Adrenal gland (tissue), 12 donors: ENCODE measurements around the gene ALDH6A1. TPM values are rescaled to one million over a fixed set of nuclear protein-coding genes. Genes with fewer than 3 reads are reported as not detected.

Source experiments
- DNase-seq, 7 donors: peaks; one replicate each; pipeline ENCODE4 v3.0.0-alpha.2; 2019 to 2020
- H3K27ac ChIP-seq, 5 donors: fragments of 200-600 bp; sonication (generic) in 4 of 5; 1 replicate in 3 of 5; 2 replicates in 2 of 5; pipeline versions ENCODE4 v1.5.1 to v1.8.0; 2016 to 2020; ENCODE audit warnings: mild to moderate bottlenecking in 1 of 5
- H3K27me3 ChIP-seq: fragments of 200-600 bp; 2 replicates; pipeline ENCODE4 v1.8.0; 2021
- H3K36me3 ChIP-seq, 2 donors: fragments of 200-600 bp; replicated peaks in 1 of 2; 1 replicate in 1 of 2; 2 replicates in 1 of 2; pipeline versions ENCODE4 v1.5.1 to v1.8.0; 2018 to 2022
- H3K4me1 ChIP-seq, 2 donors: fragments of 200-600 bp; replicated peaks in 1 of 2; 1 replicate in 1 of 2; 2 replicates in 1 of 2; pipeline versions ENCODE4 v1.5.1 to v1.8.0; 2018 to 2021
- H3K4me3 ChIP-seq, 4 donors: fragments of 200-600 bp; sonication (generic) in 3 of 4; one replicate each; pipeline ENCODE4 v1.5.1; 2016 to 2018
- H3K9me3 ChIP-seq, 3 donors: fragments of 200-600 bp; sonication (generic) in 1 of 3; replicated peaks in 1 of 3; 1 replicate in 2 of 3; 2 replicates in 1 of 3; pipeline versions ENCODE4 v1.5.1 to v1.8.0; 2016 to 2021
- POLR2A ChIP-seq, 2 donors: fragments of 450-650 bp; IDR thresholded peaks; one replicate each; pipeline ENCODE4 v1.6.1; 2017; ENCODE audit warnings: antibody characterized with exemption in 2 of 2, mild to moderate bottlenecking in 2 of 2, moderate library complexity in 1 of 2
- WGBS, 4 donors: extraction: QIAGEN DNeasy Blood & Tissue Kit in 2 of 4; methylation state at CpG; one replicate each; pipeline versions ENCODE4 v1.1.5 to v1.1.7; 2013 to 2017; 5-methylcytosine and 5-hydroxymethylcytosine counted together
- intact Hi-C, 2 donors: fragments of 100-400 bp; cut with DNase I; formaldehyde crosslinking; loops; one replicate each; pipeline versions ENCODE4 v1.14.1 to v1.15.0; 2022 to 2023
- polyA plus RNA-seq, 3 donors: library from polyadenylated mRNA; stranded (reverse); fragments of 200-250 nt in 2 of 3; fragments of 350-450 nt in 1 of 3; fragmentation: Illumina TruSeq in 1 of 3; extraction: RNeasy Lipid Tissue Mini Kit (QIAGEN cat#74804) in 1 of 3; gene quantifications; one replicate each; pipeline ENCODE4 v1.2.3, GENCODE V29; 2013 to 2014
- total RNA-seq, 9 donors: library from RNA; depleted of rRNA in 4 of 9; stranded (reverse); fragments of >200 nt in 4 of 9; fragments of 120-200 nt in 1 of 9; fragmentation: NEBNext Ultra II Directional in 1 of 9; extraction: Animal tissue kit (Norgen Biotek cat#: 25700) in 1 of 9; gene quantifications; one replicate each; pipeline versions ENCODE4 v1.1.0 to v1.2.4, GENCODE V29; 2013 to 2023
- TF ChIP-seq, protein P1 (sequence below), 6 experiments: fragments of 450-650 bp in 4 of 6; fragments of 200-600 bp in 2 of 6; sonication (generic) in 1 of 6; IDR thresholded peaks; 1 replicate in 5 of 6; 2 replicates in 1 of 6; pipeline versions ENCODE4 v1.5.1 to v1.8.0; 2016 to 2021; ENCODE audit warnings: antibody characterized with exemption in 6 of 6, mild to moderate bottlenecking in 2 of 6, moderate library complexity in 1 of 6
- donor health status: healthy with polysubstance abuse.
- donor health status: Bipolar disorder and iron deficiency.
- donor health status: DM: yes; HTN: yes; CAD: no.
- donor health status: DM: no; HTN: no; CAD: no.
- donor health status: DM: no; HTN: no; CAD: no.
- donor health status: DM: yes; HTN: yes; CAD: no.

The ALDH6A1 gene
- total and polyA plus RNA-seq, 12 donors = 5.9 to 68.9 (median 36.0) TPM

DNA sequence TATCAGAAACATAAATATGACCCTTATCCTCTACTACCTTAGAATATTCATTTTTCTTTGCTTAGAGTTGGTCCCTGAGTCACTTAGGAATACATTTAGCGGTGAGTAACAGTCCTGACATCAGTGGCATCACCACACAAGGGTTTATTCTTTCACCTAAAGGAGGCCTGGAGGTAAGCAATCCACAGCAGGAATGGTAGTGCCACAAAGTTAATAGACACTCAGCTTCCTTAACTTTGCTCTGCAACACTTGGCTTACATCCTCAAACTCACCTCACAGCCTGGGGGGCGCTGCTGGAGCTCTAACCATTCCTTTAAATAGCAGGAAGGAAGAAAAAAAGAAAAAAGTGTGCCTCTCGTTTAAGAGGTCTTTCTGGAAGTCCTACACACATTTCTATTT, 36.0 kb downstream of the ALDH6A1 start:
- no peaks in the 10 kb centered on the region for H3K36me3 ChIP-seq
- no peak overlapping the region for H3K4me3 ChIP-seq
- H3K4me1 ChIP-seq = peaks cover 0 to 6% of the 10 kb centered on the region in 2 donors
- intact Hi-C loops = no loop called here
- no peak for DNase-seq
- H3K9me3 ChIP-seq = no peaks in the 10 kb centered on the region
- TF ChIP-seq POLR2A (IDR thresholded peaks at IDR 0.05) = no peak
- TF ChIP-seq, protein P1, sequence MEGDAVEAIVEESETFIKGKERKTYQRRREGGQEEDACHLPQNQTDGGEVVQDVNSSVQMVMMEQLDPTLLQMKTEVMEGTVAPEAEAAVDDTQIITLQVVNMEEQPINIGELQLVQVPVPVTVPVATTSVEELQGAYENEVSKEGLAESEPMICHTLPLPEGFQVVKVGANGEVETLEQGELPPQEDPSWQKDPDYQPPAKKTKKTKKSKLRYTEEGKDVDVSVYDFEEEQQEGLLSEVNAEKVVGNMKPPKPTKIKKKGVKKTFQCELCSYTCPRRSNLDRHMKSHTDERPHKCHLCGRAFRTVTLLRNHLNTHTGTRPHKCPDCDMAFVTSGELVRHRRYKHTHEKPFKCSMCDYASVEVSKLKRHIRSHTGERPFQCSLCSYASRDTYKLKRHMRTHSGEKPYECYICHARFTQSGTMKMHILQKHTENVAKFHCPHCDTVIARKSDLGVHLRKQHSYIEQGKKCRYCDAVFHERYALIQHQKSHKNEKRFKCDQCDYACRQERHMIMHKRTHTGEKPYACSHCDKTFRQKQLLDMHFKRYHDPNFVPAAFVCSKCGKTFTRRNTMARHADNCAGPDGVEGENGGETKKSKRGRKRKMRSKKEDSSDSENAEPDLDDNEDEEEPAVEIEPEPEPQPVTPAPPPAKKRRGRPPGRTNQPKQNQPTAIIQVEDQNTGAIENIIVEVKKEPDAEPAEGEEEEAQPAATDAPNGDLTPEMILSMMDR (IDR thresholded peaks at IDR 0.05) = no peak
- 63 to 72% (median 70%) methylated on average over 3 of the region's 3 CpGs for WGBS, 4 donors
- no peaks in the 10 kb centered on the region for H3K27me3 ChIP-seq
- H3K27ac ChIP-seq = no peak overlapping the region

DNA sequence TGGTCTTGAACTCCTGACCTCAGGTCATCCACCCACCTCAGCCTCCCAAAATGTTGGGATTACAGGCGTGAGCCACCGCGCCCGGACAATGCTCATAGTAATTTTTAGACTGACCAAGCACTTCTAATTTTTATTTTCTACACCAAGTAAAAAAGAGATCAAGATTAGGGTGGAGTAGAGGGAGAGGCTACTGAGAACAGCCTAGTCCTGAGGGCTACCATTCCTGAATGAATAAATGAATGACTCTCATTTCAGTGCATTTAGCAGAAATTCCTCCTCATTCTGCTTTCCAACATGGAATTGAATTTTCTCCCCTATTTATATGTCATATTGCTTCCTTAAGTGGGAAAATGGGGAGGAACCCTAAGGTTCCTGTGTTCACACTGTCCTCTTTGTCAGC, 38.7 kb downstream of the ALDH6A1 start:
- Histone ChIP-seq H3K27me3 (no peaks in the 10 kb centered on the region), H3K36me3 (no peaks in the 10 kb centered on the region), H3K4me1 (peaks cover 0 to 6% of the 10 kb centered on the region in 2 donors), H3K9me3 (no peaks in the 10 kb centered on the region), H3K27ac (no peak overlapping the region), H3K4me3 (no peak overlapping the region)
- 93 to 100% (median 99%) methylated on average over 4 of the region's 4 CpGs for WGBS, 4 donors
- no peak for DNase-seq
- intact Hi-C loops = no loop called here
- TF ChIP-seq, protein P1 (IDR thresholded peaks at IDR 0.05) = no peak
- TF ChIP-seq POLR2A (IDR thresholded peaks at IDR 0.05) = no peak

GRCh38 chr14:74042296-74042695, 42.0 kb downstream of the ALDH6A1 start:
- 53 to 79% (median 63%) methylated on average over 2 of the region's 2 CpGs for WGBS, 4 donors
- no peak for TF ChIP-seq POLR2A (IDR thresholded peaks at IDR 0.05)
- TF ChIP-seq, protein P1 (IDR thresholded peaks at IDR 0.05) = no peak
- intact Hi-C loops = no loop called here
- Histone ChIP-seq H3K9me3 (no peaks in the 10 kb centered on the region), H3K27ac (no peak overlapping the region), H3K4me3 (no peak overlapping the region), H3K27me3 (no peaks in the 10 kb centered on the region), H3K4me1 (no peaks in the 10 kb centered on the region), H3K36me3 (no peaks in the 10 kb centered on the region)
- no peak for DNase-seq

DNA sequence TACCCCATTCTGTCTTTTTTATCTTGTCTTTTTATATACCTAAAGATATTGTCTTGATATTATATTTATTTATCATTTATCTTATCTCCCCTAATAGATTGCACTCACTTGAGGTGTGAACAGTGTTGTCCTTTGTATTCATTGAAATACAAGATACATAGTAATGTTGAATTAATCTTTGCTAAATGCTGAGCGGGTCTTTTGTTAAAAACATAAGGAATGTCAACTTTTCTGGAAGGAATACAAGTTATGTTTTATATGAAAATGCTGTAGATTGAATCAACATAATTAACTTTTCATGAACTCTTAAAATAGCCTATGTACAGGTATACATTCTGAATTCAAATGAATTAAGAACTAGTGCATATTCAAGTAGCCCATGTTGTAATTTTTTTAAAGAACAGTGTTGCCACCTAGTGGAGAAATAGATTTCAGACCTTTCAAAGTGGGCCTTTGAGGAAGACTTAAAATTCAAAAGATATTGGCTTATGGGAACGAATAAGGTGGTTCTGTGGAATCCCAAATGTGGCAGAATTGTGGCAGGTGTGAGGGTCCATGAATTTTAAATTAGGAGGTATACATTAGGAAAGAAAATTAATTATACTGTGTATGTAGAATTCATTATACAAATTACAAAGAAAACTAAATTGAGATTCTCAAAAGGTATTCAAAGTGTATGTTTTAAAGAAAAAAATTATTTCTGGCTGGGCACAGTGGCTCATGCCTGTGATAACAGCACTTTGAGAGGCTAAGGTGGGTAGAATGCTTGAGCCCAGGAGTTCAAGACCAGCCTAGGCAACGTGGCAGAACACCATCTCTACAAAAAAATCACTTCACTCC, 46.0 kb downstream of the ALDH6A1 start:
- 60 to 67% (median 64%) methylated on average over 3 of the region's 3 CpGs for WGBS, 4 donors

More for the DNA sequence above, 46.0 kb downstream of the ALDH6A1 start:
- no peak overlapping the region for H3K4me3 ChIP-seq
- no peak for DNase-seq
- TF ChIP-seq POLR2A (IDR thresholded peaks at IDR 0.05) = no peak
- TF ChIP-seq, protein P1 (IDR thresholded peaks at IDR 0.05) = peak; percentile 50 to 79 (median 59)
- intact Hi-C loops = loop anchor here in 1 of 2 donors (10.0 kb wide), 1 partner anchor 83 kb away; the partner anchor contains the start of genes COQ6 and FAM161B
- no peaks in the 10 kb centered on the region for H3K4me1 ChIP-seq
- H3K27me3 ChIP-seq = no peaks in the 10 kb centered on the region
- no peaks in the 10 kb centered on the region for H3K9me3 ChIP-seq
- no peak overlapping the region for H3K27ac ChIP-seq
- H3K36me3 ChIP-seq = no peaks in the 10 kb centered on the region
